Measurements from ENCODE around the gene CFAP90.

DNA sequence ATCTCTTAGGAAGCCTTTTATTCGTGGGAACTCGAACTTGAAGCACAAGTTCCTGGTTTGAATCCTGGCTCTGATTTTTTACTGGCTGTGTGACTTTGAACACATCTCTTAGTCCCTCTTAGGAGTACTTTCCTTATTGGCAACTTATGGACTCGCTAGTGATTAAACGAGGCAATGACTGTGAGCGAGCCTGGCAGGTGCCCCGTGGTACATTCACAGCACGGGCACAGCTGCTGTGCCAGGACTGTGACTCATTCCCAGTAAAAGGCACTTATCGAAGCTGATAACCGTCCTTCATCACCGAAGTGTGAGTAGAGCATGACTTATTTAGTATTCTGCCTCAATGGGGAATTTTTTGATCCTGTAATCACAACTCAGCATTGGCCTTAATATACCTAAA is 22.7 kb downstream of the CFAP90 start:
- TF ChIP-seq, protein P1, sequence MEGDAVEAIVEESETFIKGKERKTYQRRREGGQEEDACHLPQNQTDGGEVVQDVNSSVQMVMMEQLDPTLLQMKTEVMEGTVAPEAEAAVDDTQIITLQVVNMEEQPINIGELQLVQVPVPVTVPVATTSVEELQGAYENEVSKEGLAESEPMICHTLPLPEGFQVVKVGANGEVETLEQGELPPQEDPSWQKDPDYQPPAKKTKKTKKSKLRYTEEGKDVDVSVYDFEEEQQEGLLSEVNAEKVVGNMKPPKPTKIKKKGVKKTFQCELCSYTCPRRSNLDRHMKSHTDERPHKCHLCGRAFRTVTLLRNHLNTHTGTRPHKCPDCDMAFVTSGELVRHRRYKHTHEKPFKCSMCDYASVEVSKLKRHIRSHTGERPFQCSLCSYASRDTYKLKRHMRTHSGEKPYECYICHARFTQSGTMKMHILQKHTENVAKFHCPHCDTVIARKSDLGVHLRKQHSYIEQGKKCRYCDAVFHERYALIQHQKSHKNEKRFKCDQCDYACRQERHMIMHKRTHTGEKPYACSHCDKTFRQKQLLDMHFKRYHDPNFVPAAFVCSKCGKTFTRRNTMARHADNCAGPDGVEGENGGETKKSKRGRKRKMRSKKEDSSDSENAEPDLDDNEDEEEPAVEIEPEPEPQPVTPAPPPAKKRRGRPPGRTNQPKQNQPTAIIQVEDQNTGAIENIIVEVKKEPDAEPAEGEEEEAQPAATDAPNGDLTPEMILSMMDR (IDR thresholded peaks at IDR 0.05; ENCODE audit: low read depth, low read length): no peak
- TF ChIP-seq EZH2phosphoT487 (IDR thresholded peaks at IDR 0.05; ENCODE audit: low read depth): no peak

Measured in OCI-LY3 (cell line).